HEK293 (cell line): ENCODE data around the gene UBA52.
A peak's percentile ranks its signal among the peaks of the same experiment; 100 is the strongest.

ENCODE experiments used
- CTCF ChIA-PET: fragments of 350-600 bp; formaldehyde crosslinking; extraction: SDS; loops from one replicate; lab custom pipeline; 2021; ENCODE audit warnings: antibody characterized with exemption; lab: Yijun Ruan, JAX
- POLR2A ChIA-PET: fragments of 300-600 bp; formaldehyde crosslinking; extraction: SDS; loops from one replicate; lab custom pipeline; 2020; ENCODE audit warnings: antibody characterized with exemption, inconsistent platforms; lab: Yijun Ruan, JAX
- H3K27ac ChIP-seq: fragments of 200-500 bp; sonication (Bioruptor generic); 2 replicates; pipeline ENCODE4 v1.5.1; 2014; ENCODE audit warnings: low read depth, low read length, control low read depth, inconsistent platforms; ENCODE audit errors: extremely low read depth
- H3K36me3 ChIP-seq, 2 experiments: fragments of 200-500 bp in 1 of 2; sonication (Bioruptor generic) in 1 of 2; 1 replicate in 1 of 2; 2 replicates in 1 of 2; pipeline ENCODE4 v1.5.1; 2014 to 2017; ENCODE audit warnings: inconsistent platforms in 2 of 2, low read length in 2 of 2; ENCODE audit not compliant: control insufficient read depth in 2 of 2, insufficient read depth in 1 of 2
- H3K4me1 ChIP-seq: fragments of 200-500 bp; sonication (Bioruptor generic); 2 replicates; pipeline ENCODE4 v1.5.1; 2014; ENCODE audit warnings: mild to moderate bottlenecking, low read length, inconsistent platforms; ENCODE audit not compliant: control insufficient read depth, insufficient read depth
- H3K4me3 ChIP-seq: 2 replicates; pipeline ENCODE4 v1.5.1; 2011; ENCODE audit warnings: low read depth, mild to moderate bottlenecking, control low read depth, low read length, moderate library complexity
- H3K9me3 ChIP-seq: fragments of 200-500 bp; sonication (Bioruptor generic); 2 replicates; pipeline ENCODE4 v1.5.1; 2014; ENCODE audit warnings: low read depth, low read length, inconsistent platforms; ENCODE audit not compliant: control insufficient read depth, insufficient read depth
- GLIS1 ChIP-seq: fragments of 450-650 bp; formaldehyde crosslinking; IDR thresholded peaks from 2 replicates; pipeline ENCODE4 v1.5.1; 2016; ENCODE audit warnings: missing biosample characterization, missing genetic modification characterization
- GLIS2 ChIP-seq: fragments of 450-650 bp; formaldehyde crosslinking; IDR thresholded peaks from 2 replicates; pipeline ENCODE4 v1.5.1; 2016; ENCODE audit warnings: missing biosample characterization, missing genetic modification characterization
- KLF1 ChIP-seq: fragments of 450-650 bp; formaldehyde crosslinking; IDR thresholded peaks from 2 replicates; pipeline ENCODE4 v1.5.1; 2016; ENCODE audit warnings: missing biosample characterization, missing genetic modification characterization
- KLF10 ChIP-seq: fragments of 450-650 bp; IDR thresholded peaks from 2 replicates; pipeline ENCODE4 v1.5.1; 2018; ENCODE audit warnings: missing biosample characterization, mild to moderate bottlenecking, missing genetic modification characterization
- PRDM1 ChIP-seq: fragments of 450-650 bp; formaldehyde crosslinking; IDR thresholded peaks from 2 replicates; pipeline ENCODE4; 2016; ENCODE audit warnings: missing biosample characterization, missing genetic modification characterization
- SCRT1 ChIP-seq: fragments of 450-650 bp; formaldehyde crosslinking; IDR thresholded peaks from 2 replicates; pipeline ENCODE4 v1.5.1; 2016; ENCODE audit warnings: missing biosample characterization, missing genetic modification characterization, borderline replicate concordance
- SP3 ChIP-seq: fragments of 450-650 bp; formaldehyde crosslinking; IDR thresholded peaks from 2 replicates; pipeline ENCODE4 v1.5.1; 2016; ENCODE audit warnings: missing biosample characterization, missing genetic modification characterization
- ZBTB48 ChIP-seq: fragments of 450-650 bp; formaldehyde crosslinking; IDR thresholded peaks from 2 replicates; pipeline ENCODE4 v1.5.1; 2016; ENCODE audit warnings: missing biosample characterization, missing genetic modification characterization
- ZBTB7A ChIP-seq: fragments of 450-650 bp; formaldehyde crosslinking; IDR thresholded peaks from 2 replicates; pipeline ENCODE4 v1.5.1; 2016; ENCODE audit warnings: low read depth, missing biosample characterization, missing genetic modification characterization
- ZFP41 ChIP-seq: fragments of 450-650 bp; formaldehyde crosslinking; IDR thresholded peaks from 2 replicates; pipeline ENCODE4 v1.5.1; 2016; ENCODE audit warnings: missing biosample characterization, missing genetic modification characterization, borderline replicate concordance
- ZIC2 ChIP-seq: fragments of 450-650 bp; formaldehyde crosslinking; IDR thresholded peaks from 2 replicates; pipeline ENCODE4 v1.5.1; 2016; ENCODE audit warnings: missing biosample characterization, missing genetic modification characterization
- ZNF335 ChIP-seq: fragments of 450-650 bp; formaldehyde crosslinking; conservative IDR thresholded peaks from 2 replicates; pipeline ENCODE4 v1.5.1; 2016; ENCODE audit warnings: missing biosample characterization, missing genetic modification characterization
- ZNF366 ChIP-seq: fragments of 450-650 bp; formaldehyde crosslinking; conservative IDR thresholded peaks from 2 replicates; pipeline ENCODE4 v1.5.1; 2016; ENCODE audit warnings: missing biosample characterization, missing genetic modification characterization
- ZNF624 ChIP-seq: fragments of 450-650 bp; formaldehyde crosslinking; IDR thresholded peaks from 2 replicates; pipeline ENCODE4 v1.5.1; 2017; ENCODE audit warnings: missing biosample characterization, missing genetic modification characterization
- ZNF776 ChIP-seq: fragments of 450-650 bp; formaldehyde crosslinking; IDR thresholded peaks from 2 replicates; pipeline ENCODE4 v1.5.0; 2017; ENCODE audit warnings: missing biosample characterization, missing genetic modification characterization, borderline replicate concordance
- ZNF785 ChIP-seq: fragments of 450-650 bp; formaldehyde crosslinking; IDR thresholded peaks from 2 replicates; pipeline ENCODE4 v1.5.1; 2016; ENCODE audit warnings: missing biosample characterization, missing genetic modification characterization
- ZNF792 ChIP-seq: fragments of 450-650 bp; formaldehyde crosslinking; IDR thresholded peaks from 2 replicates; pipeline ENCODE4 v1.5.1; 2016; ENCODE audit warnings: missing biosample characterization, missing genetic modification characterization
- TF ChIP-seq, protein P1 (sequence below): fragments of 450-650 bp; formaldehyde crosslinking; IDR thresholded peaks from 2 replicates; pipeline ENCODE4 v1.5.1; 2016; ENCODE audit warnings: missing biosample characterization, missing genetic modification characterization
- TF ChIP-seq, protein P2 (sequence below): fragments of 450-650 bp; formaldehyde crosslinking; optimal IDR thresholded peaks from 2 replicates; pipeline ENCODE3; 2016; ENCODE audit warnings: missing biosample characterization, mild to moderate bottlenecking, missing genetic modification characterization
- TF ChIP-seq, protein P3 (sequence below): fragments of 450-650 bp; formaldehyde crosslinking; IDR thresholded peaks from 2 replicates; pipeline ENCODE4 v1.5.1; 2016; ENCODE audit warnings: missing biosample characterization, missing genetic modification characterization
- TF ChIP-seq, protein P4 (sequence below): fragments of 450-650 bp; formaldehyde crosslinking; IDR thresholded peaks from 2 replicates; pipeline ENCODE4 v1.5.1; 2017; ENCODE audit warnings: missing biosample characterization, missing genetic modification characterization

The UBA52 gene

DNA sequence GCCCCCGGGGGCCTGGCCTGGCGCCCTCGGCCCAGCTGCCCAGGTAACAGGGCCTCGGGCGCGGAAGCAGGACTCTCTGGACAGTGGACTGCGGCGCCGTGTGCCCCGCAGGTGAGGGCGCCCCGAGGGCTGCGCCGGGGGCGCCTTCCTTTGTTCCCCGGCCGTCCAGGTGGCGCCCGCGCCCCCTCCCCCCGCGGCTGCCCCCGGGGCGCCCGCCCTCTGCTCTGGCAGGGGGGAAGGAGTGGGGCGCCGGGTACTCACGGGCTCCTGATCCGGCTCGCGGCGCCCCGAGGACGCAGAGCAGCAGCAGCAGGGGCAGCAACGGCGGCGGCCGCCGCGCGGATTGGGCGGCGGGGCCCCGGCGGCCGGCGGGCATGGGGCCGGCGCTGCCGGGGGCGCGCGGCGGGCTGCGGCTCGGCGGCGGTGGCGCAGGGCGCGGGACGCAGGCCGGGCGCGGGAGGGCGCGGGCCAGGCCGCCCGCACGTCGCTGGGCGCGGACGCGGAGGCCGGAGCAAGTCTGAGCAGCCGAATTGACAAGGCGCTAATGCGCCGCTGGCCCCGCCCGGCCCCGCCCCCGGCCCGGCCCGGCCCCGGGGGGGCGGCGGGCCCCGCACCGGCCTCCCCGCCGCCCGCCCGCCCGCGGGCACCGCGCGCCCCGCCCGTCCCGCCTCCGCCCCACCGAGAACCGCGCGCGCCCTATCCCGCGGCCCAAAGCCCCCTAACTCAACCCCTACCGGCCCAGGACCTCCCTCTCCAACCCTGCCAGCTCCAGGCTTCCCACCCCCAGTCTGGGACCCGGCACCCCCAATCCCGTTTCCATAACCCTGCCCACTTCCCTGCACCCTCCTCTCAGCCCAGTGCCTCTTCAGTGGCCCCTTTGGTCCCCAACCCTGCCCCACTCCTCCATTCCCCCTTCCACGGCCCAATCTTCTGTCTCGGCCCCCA, 34.9 kb downstream of the UBA52 start, which contains the start of gene CRLF1 (continued):
- TF ChIP-seq, protein P1, sequence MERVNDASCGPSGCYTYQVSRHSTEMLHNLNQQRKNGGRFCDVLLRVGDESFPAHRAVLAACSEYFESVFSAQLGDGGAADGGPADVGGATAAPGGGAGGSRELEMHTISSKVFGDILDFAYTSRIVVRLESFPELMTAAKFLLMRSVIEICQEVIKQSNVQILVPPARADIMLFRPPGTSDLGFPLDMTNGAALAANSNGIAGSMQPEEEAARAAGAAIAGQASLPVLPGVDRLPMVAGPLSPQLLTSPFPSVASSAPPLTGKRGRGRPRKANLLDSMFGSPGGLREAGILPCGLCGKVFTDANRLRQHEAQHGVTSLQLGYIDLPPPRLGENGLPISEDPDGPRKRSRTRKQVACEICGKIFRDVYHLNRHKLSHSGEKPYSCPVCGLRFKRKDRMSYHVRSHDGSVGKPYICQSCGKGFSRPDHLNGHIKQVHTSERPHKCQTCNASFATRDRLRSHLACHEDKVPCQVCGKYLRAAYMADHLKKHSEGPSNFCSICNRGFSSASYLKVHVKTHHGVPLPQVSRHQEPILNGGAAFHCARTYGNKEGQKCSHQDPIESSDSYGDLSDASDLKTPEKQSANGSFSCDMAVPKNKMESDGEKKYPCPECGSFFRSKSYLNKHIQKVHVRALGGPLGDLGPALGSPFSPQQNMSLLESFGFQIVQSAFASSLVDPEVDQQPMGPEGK (tag by site-specific recombination): peak; percentile 69
- TF ChIP-seq ZNF335 (peak; percentile 79), SP3 (tag by site-specific recombination) (peak; percentile 85), ZFP41 (tag by site-specific recombination) (no peak), ZBTB7A (tag by site-specific recombination) (0 out of 2 replicates have a peak, but pooled peaks have one; percentile 74), ZNF785 (tag by site-specific recombination) (no peak), GLIS1 (peak; percentile 26; the same call in 1 of the 2 replicates)
- TF ChIP-seq, protein P2, sequence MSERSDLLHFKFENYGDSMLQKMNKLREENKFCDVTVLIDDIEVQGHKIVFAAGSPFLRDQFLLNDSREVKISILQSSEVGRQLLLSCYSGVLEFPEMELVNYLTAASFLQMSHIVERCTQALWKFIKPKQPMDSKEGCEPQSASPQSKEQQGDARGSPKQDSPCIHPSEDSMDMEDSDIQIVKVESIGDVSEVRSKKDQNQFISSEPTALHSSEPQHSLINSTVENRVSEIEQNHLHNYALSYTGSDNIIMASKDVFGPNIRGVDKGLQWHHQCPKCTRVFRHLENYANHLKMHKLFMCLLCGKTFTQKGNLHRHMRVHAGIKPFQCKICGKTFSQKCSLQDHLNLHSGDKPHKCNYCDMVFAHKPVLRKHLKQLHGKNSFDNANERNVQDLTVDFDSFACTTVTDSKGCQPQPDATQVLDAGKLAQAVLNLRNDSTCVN (tag by site-specific recombination): peak; percentile 42
- TF ChIP-seq, all 188 proteins: peak for 17

DNA sequence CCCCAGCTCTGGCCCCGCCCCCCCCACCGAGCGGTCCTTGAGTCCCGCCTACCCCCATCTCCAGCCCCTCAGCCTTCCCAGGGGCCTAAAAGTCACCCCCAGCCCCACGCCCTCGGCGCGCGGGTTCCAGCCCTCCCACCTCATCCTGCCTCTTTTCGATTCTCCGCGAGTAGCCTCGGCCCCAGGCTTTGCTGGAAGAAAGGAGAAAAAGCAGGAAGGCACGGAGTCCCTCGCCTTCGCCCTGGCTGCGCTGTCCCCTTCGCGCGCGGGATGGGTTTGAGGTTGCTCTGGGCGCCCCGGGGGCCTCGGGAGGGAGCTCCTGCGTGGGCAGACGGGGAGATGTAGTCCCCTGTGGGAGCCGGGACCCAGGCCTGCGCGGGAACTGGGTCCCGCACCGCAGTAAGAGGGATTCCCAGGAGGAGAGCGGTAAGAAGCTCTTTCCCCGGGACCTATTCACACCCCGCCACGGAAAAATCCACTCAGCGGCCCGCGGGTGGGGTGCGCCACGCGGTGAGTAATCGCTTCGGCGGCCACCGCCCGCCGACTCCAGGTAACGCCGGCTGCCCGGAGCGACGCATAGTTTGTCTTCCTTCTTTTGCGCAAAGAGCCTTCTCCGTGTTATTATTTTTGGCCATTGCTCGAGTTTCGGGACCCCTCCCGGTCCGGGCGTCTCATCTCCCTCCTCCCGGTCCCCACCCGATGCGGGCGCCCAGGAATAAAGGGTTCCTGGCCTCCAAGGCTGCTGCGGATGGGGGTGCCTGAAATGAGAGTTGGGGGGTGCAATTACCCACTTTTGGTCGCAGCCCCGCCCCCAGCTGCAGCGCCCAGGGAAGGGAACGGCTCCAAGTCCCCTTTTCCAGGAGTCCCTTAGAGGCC, 35.8 kb downstream of the UBA52 start:
- Histone ChIP-seq H3K36me3 (no peaks in the 10 kb centered on the region), H3K27ac (no peak overlapping the region), H3K9me3 (no peaks in the 10 kb centered on the region), H3K4me1 (peaks cover 4% of the 10 kb centered on the region), H3K4me3 (peak overlapping the region; percentile 41)
- CTCF ChIA-PET: interaction anchor here (0.6 to 2.0 kb wide), 3 partner anchors 45 to 240 kb away, joined by 3 to 4 read pairs (median 3); no protein-coding TSS in a partner anchor
- POLR2A ChIA-PET: interaction anchor here (0.6 to 1.8 kb wide), 6 partner anchors 15 to 225 kb away, joined by 3 to 4 read pairs (median 4); no protein-coding TSS in a partner anchor
- TF ChIP-seq ZIC2 (tag by site-specific recombination): peak; percentile 54; the same call in 1 of the 2 replicates
- no peak for TF ChIP-seq ZNF792 (tag by site-specific recombination)
- TF ChIP-seq, protein P3, sequence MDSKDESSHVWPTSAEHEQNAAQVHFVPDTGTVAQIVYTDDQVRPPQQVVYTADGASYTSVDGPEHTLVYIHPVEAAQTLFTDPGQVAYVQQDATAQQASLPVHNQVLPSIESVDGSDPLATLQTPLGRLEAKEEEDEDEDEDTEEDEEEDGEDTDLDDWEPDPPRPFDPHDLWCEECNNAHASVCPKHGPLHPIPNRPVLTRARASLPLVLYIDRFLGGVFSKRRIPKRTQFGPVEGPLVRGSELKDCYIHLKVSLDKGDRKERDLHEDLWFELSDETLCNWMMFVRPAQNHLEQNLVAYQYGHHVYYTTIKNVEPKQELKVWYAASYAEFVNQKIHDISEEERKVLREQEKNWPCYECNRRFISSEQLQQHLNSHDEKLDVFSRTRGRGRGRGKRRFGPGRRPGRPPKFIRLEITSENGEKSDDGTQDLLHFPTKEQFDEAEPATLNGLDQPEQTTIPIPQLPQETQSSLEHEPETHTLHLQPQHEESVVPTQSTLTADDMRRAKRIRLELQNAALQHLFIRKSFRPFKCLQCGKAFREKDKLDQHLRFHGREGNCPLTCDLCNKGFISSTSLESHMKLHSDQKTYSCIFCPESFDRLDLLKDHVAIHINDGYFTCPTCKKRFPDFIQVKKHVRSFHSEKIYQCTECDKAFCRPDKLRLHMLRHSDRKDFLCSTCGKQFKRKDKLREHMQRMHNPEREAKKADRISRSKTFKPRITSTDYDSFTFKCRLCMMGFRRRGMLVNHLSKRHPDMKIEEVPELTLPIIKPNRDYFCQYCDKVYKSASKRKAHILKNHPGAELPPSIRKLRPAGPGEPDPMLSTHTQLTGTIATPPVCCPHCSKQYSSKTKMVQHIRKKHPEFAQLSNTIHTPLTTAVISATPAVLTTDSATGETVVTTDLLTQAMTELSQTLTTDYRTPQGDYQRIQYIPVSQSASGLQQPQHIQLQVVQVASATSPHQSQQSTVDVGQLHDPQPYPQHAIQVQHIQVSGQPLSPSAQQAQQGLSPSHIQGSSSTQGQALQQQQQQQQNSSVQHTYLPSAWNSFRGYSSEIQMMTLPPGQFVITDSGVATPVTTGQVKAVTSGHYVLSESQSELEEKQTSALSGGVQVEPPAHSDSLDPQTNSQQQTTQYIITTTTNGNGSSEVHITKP (tag by site-specific recombination): peak; percentile 70
- TF ChIP-seq, protein P4, sequence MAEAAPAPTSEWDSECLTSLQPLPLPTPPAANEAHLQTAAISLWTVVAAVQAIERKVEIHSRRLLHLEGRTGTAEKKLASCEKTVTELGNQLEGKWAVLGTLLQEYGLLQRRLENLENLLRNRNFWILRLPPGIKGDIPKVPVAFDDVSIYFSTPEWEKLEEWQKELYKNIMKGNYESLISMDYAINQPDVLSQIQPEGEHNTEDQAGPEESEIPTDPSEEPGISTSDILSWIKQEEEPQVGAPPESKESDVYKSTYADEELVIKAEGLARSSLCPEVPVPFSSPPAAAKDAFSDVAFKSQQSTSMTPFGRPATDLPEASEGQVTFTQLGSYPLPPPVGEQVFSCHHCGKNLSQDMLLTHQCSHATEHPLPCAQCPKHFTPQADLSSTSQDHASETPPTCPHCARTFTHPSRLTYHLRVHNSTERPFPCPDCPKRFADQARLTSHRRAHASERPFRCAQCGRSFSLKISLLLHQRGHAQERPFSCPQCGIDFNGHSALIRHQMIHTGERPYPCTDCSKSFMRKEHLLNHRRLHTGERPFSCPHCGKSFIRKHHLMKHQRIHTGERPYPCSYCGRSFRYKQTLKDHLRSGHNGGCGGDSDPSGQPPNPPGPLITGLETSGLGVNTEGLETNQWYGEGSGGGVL (tag by site-specific recombination): 0 out of 2 replicates have a peak, but pooled peaks have one; percentile 4
- TF ChIP-seq ZNF335: peak; percentile 75
- TF ChIP-seq ZNF624 (tag by site-specific recombination): no peak
- peak; percentile 47 for TF ChIP-seq KLF1 (tag by site-specific recombination)
- TF ChIP-seq KLF10 (tag by site-specific recombination): 0 out of 2 replicates have a peak, but pooled peaks have one; percentile 29
- no peak for TF ChIP-seq PRDM1 (tag by site-specific recombination)
- TF ChIP-seq ZBTB48 (tag by site-specific recombination): peak; percentile 77; the same call in 1 of the 2 replicates
- TF ChIP-seq ZNF366 (tag by site-specific recombination): peak; percentile 46; the same call in 1 of the 2 replicates
- TF ChIP-seq, protein P1 (tag by site-specific recombination): peak; percentile 75
- TF ChIP-seq SCRT1: no peak
- TF ChIP-seq GLIS2 (tag by site-specific recombination): peak; percentile 45; the same call in 1 of the 2 replicates
- no peak for TF ChIP-seq ZNF776 (tag by site-specific recombination)
